GM21390 (cell line): ENCODE measurements around the gene LSM12.

Source experiments
- ATAC-seq: cut with Tn5 transposase; IDR thresholded peaks from one replicate; pipeline ENCODE4 v1.9.1; 2021; ENCODE audit not compliant: unreplicated experiment

LSM12 gene

GRCh38 chr17:44095647-44096496 lies 29.4 kb upstream of the LSM12 start:
- no peak for ATAC-seq

GRCh38 chr17:44095388-44095646 lies 28.8 kb upstream of the LSM12 start:
- no peak for ATAC-seq

- no peak for ATAC-seq
These were observed 28.4 kb upstream of the LSM12 start for GRCh38 chr17:44094701-44095387.

- ATAC-seq = no peak
These were observed 26.9 kb upstream of the LSM12 start for GRCh38 chr17:44093231-44093900.

- ATAC-seq = no peak
These were observed 25.6 kb upstream of the LSM12 start for GRCh38 chr17:44092051-44092450.

- ATAC-seq = no peak
These were observed 24.9 kb upstream of the LSM12 start for GRCh38 chr17:44091200-44091997.

GRCh38 chr17:44088254-44088653 lies 21.8 kb upstream of the LSM12 start:
- no peak for ATAC-seq

GRCh38 chr17:44087319-44087718 lies 20.8 kb upstream of the LSM12 start:
- ATAC-seq = no peak

- ATAC-seq = no peak
These were observed 20.2 kb upstream of the LSM12 start for GRCh38 chr17:44086364-44087311.

GRCh38 chr17:44085908-44086307 lies 19.4 kb upstream of the LSM12 start:
- no peak for ATAC-seq

GRCh38 chr17:44084921-44085320 lies 18.4 kb upstream of the LSM12 start:
- ATAC-seq = no peak

- ATAC-seq = no peak
These were observed 17.7 kb upstream of the LSM12 start for GRCh38 chr17:44084131-44084538.

- no peak for ATAC-seq
These were observed 16.9 kb upstream of the LSM12 start for GRCh38 chr17:44083250-44083849.

- ATAC-seq = no peak
These were observed 15.9 kb upstream of the LSM12 start for GRCh38 chr17:44082256-44082927.

- ATAC-seq = no peak
These were observed 15.2 kb upstream of the LSM12 start for GRCh38 chr17:44081681-44082080.

GRCh38 chr17:44079877-44080821 lies 13.7 kb upstream of the LSM12 start:
- no peak for ATAC-seq

GRCh38 chr17:44078412-44078811 lies 11.9 kb upstream of the LSM12 start:
- ATAC-seq = no peak

- no peak for ATAC-seq
These were observed 11.1 kb upstream of the LSM12 start for GRCh38 chr17:44077595-44077909.
